SK-N-SH treated with all-trans-retinoic acid at 6 μM for 48 hours (cell line): ENCODE data around the gene EFCAB5.

ENCODE experiments used
- ARNTL ChIP-seq: fragments of 450-650 bp; formaldehyde crosslinking; IDR thresholded peaks from 2 replicates; pipeline ENCODE4 v1.5.0; 2020; ENCODE audit warnings: low read depth, mild to moderate bottlenecking, moderate library complexity, borderline replicate concordance
- ISL1 ChIP-seq: fragments of 250-450 bp; sonication (Bioruptor Pico); IDR thresholded peaks from 2 replicates; pipeline ENCODE4 v2.1.2; 2022; ENCODE audit warnings: mild to moderate bottlenecking, moderate library complexity
- PATZ1 ChIP-seq: fragments of 250-450 bp; sonication (Bioruptor Pico); IDR thresholded peaks from 2 replicates; pipeline ENCODE4 v1.8.0; 2020; ENCODE audit warnings: mild to moderate bottlenecking, moderate library complexity, borderline replicate concordance
- PPARA ChIP-seq: fragments of 250-450 bp; sonication (Bioruptor Pico); IDR thresholded peaks from 2 replicates; pipeline ENCODE4 v1.5.0; 2020; ENCODE audit warnings: mild to moderate bottlenecking, borderline replicate concordance
- RARB ChIP-seq: fragments of 250-450 bp; sonication (Bioruptor Pico); IDR thresholded peaks from 2 replicates; pipeline ENCODE4 v1.8.0; 2021; ENCODE audit warnings: mild to moderate bottlenecking, moderate library complexity
- TOX ChIP-seq: fragments of 250-450 bp; sonication (Bioruptor Pico); IDR thresholded peaks from 2 replicates; pipeline ENCODE4 v1.8.0; 2021; ENCODE audit warnings: mild to moderate bottlenecking, moderate library complexity, borderline replicate concordance
- TSHZ2 ChIP-seq: fragments of 250-450 bp; sonication (Bioruptor Pico); IDR thresholded peaks from 2 replicates; pipeline ENCODE4 v1.5.0; 2020; ENCODE audit warnings: mild to moderate bottlenecking, moderate library complexity
- ZFP30 ChIP-seq: fragments of 450-650 bp; formaldehyde crosslinking; IDR thresholded peaks from 2 replicates; pipeline ENCODE4 v1.5.0; 2022; ENCODE audit warnings: mild to moderate bottlenecking, moderate library complexity

DNA sequence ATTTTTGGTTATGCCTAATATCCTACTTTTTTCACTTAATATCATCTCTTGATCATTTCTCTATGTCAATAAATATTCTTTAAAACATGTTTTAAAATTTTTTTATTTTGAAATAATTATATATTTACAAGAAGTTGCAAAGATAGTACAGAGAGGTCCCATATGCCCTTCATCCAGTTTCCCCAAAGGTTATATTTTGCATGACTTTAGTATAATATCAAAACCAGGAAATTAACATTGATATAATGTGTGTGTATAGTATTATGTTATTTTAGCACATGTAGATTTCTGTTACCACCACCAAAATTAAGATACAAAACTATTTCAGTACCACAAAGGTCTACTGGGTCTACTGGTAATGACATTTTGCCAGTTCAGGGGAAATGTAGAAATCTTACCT lies 60.7 kb downstream of the EFCAB5 start:
- TF ChIP-seq RARB (CRISPR knock-in tag) (no peak), TSHZ2 (CRISPR knock-in tag) (no peak), ISL1 (no peak), PATZ1 (CRISPR knock-in tag) (no peak), PPARA (CRISPR knock-in tag) (no peak), ARNTL (CRISPR knock-in tag) (no peak), ZFP30 (CRISPR knock-in tag) (no peak), TOX (CRISPR knock-in tag) (no peak)
